Measurements from ENCODE around the gene L3MBTL3.

DNA sequence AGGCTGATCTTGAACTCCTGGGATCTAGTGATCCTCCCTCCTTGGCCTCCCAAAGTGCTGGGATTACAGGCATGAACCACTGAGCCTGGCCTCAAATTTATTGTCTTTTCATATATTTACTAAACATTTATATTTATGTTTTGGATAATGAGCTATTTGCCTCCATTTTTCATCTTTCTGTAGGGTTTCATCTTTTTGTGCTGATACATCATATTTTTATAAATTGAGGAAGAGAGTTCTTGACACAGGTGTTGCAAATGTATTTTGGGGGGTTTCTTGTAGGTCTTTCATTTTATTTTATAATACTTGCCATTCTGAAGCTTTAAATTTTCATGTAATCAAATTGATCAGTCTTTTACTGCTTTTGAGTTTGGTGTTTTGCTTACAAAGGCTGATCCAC is 72.4 kb downstream of the L3MBTL3 start:
- TF ChIP-seq JUNB (IDR thresholded peaks at IDR 0.05) (no peak), POLR2A (IDR thresholded peaks at IDR 0.05; ENCODE audit: low read length) (no peak), CHD2 (IDR thresholded peaks at IDR 0.05; ENCODE audit: low read length, partially characterized antibody) (no peak), MYC (IDR thresholded peaks at IDR 0.05; ENCODE audit: borderline replicate concordance, low read length) (no peak), RNF2 (IDR thresholded peaks at IDR 0.05; ENCODE audit: borderline replicate concordance, low read depth) (no peak), RAD21 (conservative IDR thresholded peaks at IDR 0.05 in 1 of 2, IDR thresholded peaks at IDR 0.05 in 1 of 2) (no peak)
- TF ChIP-seq, protein P1, sequence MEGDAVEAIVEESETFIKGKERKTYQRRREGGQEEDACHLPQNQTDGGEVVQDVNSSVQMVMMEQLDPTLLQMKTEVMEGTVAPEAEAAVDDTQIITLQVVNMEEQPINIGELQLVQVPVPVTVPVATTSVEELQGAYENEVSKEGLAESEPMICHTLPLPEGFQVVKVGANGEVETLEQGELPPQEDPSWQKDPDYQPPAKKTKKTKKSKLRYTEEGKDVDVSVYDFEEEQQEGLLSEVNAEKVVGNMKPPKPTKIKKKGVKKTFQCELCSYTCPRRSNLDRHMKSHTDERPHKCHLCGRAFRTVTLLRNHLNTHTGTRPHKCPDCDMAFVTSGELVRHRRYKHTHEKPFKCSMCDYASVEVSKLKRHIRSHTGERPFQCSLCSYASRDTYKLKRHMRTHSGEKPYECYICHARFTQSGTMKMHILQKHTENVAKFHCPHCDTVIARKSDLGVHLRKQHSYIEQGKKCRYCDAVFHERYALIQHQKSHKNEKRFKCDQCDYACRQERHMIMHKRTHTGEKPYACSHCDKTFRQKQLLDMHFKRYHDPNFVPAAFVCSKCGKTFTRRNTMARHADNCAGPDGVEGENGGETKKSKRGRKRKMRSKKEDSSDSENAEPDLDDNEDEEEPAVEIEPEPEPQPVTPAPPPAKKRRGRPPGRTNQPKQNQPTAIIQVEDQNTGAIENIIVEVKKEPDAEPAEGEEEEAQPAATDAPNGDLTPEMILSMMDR (IDR thresholded peaks at IDR 0.05): no peak

All from A549 (cell line).